ENCODE data around the gene RRP7A. TPM values are rescaled to one million over a fixed set of nuclear protein-coding genes. Genes with fewer than 3 reads are reported as not detected.

The RRP7A gene
- total RNA-seq, 4 donors from 2014 or later, result 21.7 to 33.0 (median 27.3) TPM

GRCh38 chr22:42468841-42469240, 50.8 kb downstream of the RRP7A start:
- no peaks in the 10 kb centered on the region for H3K4me1 ChIP-seq
- H3K9me3 ChIP-seq, result no peaks in the 10 kb centered on the region
- H3K27ac ChIP-seq, result no peak overlapping the region
- H3K4me3 ChIP-seq, result no peak overlapping the region
- H3K27me3 ChIP-seq, result no peaks in the 10 kb centered on the region
- no peak for TF ChIP-seq POLR2A (IDR thresholded peaks at IDR 0.05)
- no peak for TF ChIP-seq CTCF (IDR thresholded peaks at IDR 0.05)
- H3K36me3 ChIP-seq, result no peaks in the 10 kb centered on the region
- DNase-seq, result no peak

- no peaks in the 10 kb centered on the region for H3K27me3 ChIP-seq
- TF ChIP-seq POLR2A (IDR thresholded peaks at IDR 0.05) (no peak), CTCF (IDR thresholded peaks at IDR 0.05) (no peak)
Measured at GRCh38 chr22:42462016-42462415, 57.6 kb downstream of the RRP7A start.

GRCh38 chr22:42461511-42461910, 58.1 kb downstream of the RRP7A start:
- Histone ChIP-seq H3K36me3 (no peaks in the 10 kb centered on the region), H3K9me3 (no peaks in the 10 kb centered on the region), H3K27ac (no peak overlapping the region), H3K4me3 (no peak overlapping the region), H3K4me1 (peaks cover 0 to 9% (median 0%) of the 10 kb centered on the region in 4 donors), H3K27me3 (no peaks in the 10 kb centered on the region)
- no peak for TF ChIP-seq POLR2A (IDR thresholded peaks at IDR 0.05)
- no peak for TF ChIP-seq CTCF (IDR thresholded peaks at IDR 0.05)
- DNase-seq, result no peak

More at GRCh38 chr22:42462016-42462415, 57.6 kb downstream of the RRP7A start:
- Histone ChIP-seq H3K4me3 (no peak overlapping the region), H3K27ac (no peak overlapping the region), H3K36me3 (no peaks in the 10 kb centered on the region), H3K9me3 (no peaks in the 10 kb centered on the region), H3K4me1 (peaks cover 0 to 9% (median 0%) of the 10 kb centered on the region in 4 donors)
- DNase-seq, result no peak

Small RNA genes within 50 kb of the gene (small RNA-seq; reads per million reads assigned to genes)
- gene RN7SKP80, result 0.06 to 0.12 reads per million in 2 donors
- 0 reads per million in 2 donors for gene RNU6-513P

Other genes starting within 250 kb of the RRP7A start
- gene TCF20, start 249.1 kb downstream of the RRP7A start, total RNA-seq, result 10 to 100 TPM; 43.8 to 75.1 (median 59.5) TPM
- gene NFAM1, start 87.4 kb downstream of the RRP7A start, total RNA-seq, result 1 to 10 TPM in 2 of 4 donors, under 1 TPM in 2; 0.35 to 2.4 (median 1.0) TPM
- gene SERHL2, start 34.2 kb upstream of the RRP7A start, total RNA-seq, result 10 to 100 TPM in 1 of 4 donors, 1 to 10 TPM in 2, not detected in 1; 1.7 to 11.6 (median 3.2) TPM
- 10 to 100 TPM; 30.3 to 42.9 (median 38.0) TPM for gene POLDIP3, start 95.1 kb upstream of the RRP7A start, total RNA-seq
- not detected for gene ATP5MGL, start 120.8 kb upstream of the RRP7A start, total RNA-seq
- 100 to 1,000 TPM in 2 of 4 donors, 10 to 100 TPM in 2; 59.4 to 147 (median 117) TPM for gene CYB5R3, start 129.6 kb upstream of the RRP7A start, total RNA-seq
- gene A4GALT, start 201.1 kb upstream of the RRP7A start, total RNA-seq, result 10 to 100 TPM in 2 of 4 donors, 1 to 10 TPM in 2; 6.2 to 17.3 (median 9.1) TPM